ENCODE results near the gene SLC9A2. TPM values are rescaled to one million over a fixed set of nuclear protein-coding genes. Genes with fewer than 3 reads are reported as not detected.

The SLC9A2 gene
- total RNA-seq, 1 experiment from 2014 or later = 0.03 TPM

GRCh38 chr2:102717308-102718018, 98.1 kb downstream of the SLC9A2 start:
- no peak for DNase-seq
- no peak overlapping the region for H3K4me3 ChIP-seq (ENCODE audit: insufficient read depth, low read depth, low read length)
- H3K27me3 ChIP-seq (ENCODE audit: control insufficient read depth, insufficient read depth, low read length) = no peaks in the 10 kb centered on the region
- peaks cover 9% of the 10 kb centered on the region for H3K36me3 ChIP-seq (replicated peaks; ENCODE audit: control insufficient read depth, insufficient read depth, low read length)

- Histone ChIP-seq H3K4me3 (ENCODE audit: insufficient read depth, low read depth, low read length) (no peak overlapping the region), H3K27me3 (ENCODE audit: control insufficient read depth, insufficient read depth, low read length) (no peaks in the 10 kb centered on the region), H3K36me3 (replicated peaks; ENCODE audit: control insufficient read depth, insufficient read depth, low read length) (peaks cover 9% of the 10 kb centered on the region)
- no peak for DNase-seq
These were observed 99.3 kb downstream of the SLC9A2 start for GRCh38 chr2:102718387-102719316.

- no peaks in the 10 kb centered on the region for H3K27me3 ChIP-seq (ENCODE audit: control insufficient read depth, insufficient read depth, low read length)
- peaks cover 5% of the 10 kb centered on the region for H3K36me3 ChIP-seq (replicated peaks; ENCODE audit: control insufficient read depth, insufficient read depth, low read length)
- no peak for DNase-seq
- no peak overlapping the region for H3K4me3 ChIP-seq (ENCODE audit: insufficient read depth, low read depth, low read length)
These were observed 104.7 kb downstream of the SLC9A2 start for GRCh38 chr2:102724016-102724490.

GRCh38 chr2:102724553-102724952, 105.2 kb downstream of the SLC9A2 start:
- H3K27me3 ChIP-seq (ENCODE audit: control insufficient read depth, insufficient read depth, low read length) = no peaks in the 10 kb centered on the region
- H3K36me3 ChIP-seq (replicated peaks; ENCODE audit: control insufficient read depth, insufficient read depth, low read length) = peaks cover 5% of the 10 kb centered on the region

GRCh38 chr2:102726128-102727087, 107.1 kb downstream of the SLC9A2 start:
- Histone ChIP-seq H3K27me3 (ENCODE audit: control insufficient read depth, insufficient read depth, low read length) (no peaks in the 10 kb centered on the region), H3K4me3 (ENCODE audit: insufficient read depth, low read depth, low read length) (no peak overlapping the region), H3K36me3 (replicated peaks; ENCODE audit: control insufficient read depth, insufficient read depth, low read length) (peaks cover 7% of the 10 kb centered on the region)
- no peak for DNase-seq

More at GRCh38 chr2:102724553-102724952, 105.2 kb downstream of the SLC9A2 start:
- H3K4me3 ChIP-seq (ENCODE audit: insufficient read depth, low read depth, low read length) = no peak overlapping the region
- DNase-seq = no peak

GRCh38 chr2:102735416-102736109, 116.2 kb downstream of the SLC9A2 start:
- Histone ChIP-seq H3K27me3 (ENCODE audit: control insufficient read depth, insufficient read depth, low read length) (no peaks in the 10 kb centered on the region), H3K36me3 (replicated peaks; ENCODE audit: control insufficient read depth, insufficient read depth, low read length) (no peaks in the 10 kb centered on the region)

GRCh38 chr2:102736110-102736409, 116.7 kb downstream of the SLC9A2 start:
- Histone ChIP-seq H3K4me3 (ENCODE audit: insufficient read depth, low read depth, low read length) (peak overlapping the region; percentile 96), H3K27me3 (ENCODE audit: control insufficient read depth, insufficient read depth, low read length) (no peaks in the 10 kb centered on the region), H3K36me3 (replicated peaks; ENCODE audit: control insufficient read depth, insufficient read depth, low read length) (no peaks in the 10 kb centered on the region)
- peak; percentile 48 for DNase-seq

More at GRCh38 chr2:102735416-102736109, 116.2 kb downstream of the SLC9A2 start:
- peak overlapping the region; percentile 96 for H3K4me3 ChIP-seq (ENCODE audit: insufficient read depth, low read depth, low read length)
- no peak for DNase-seq

- DNase-seq = peak; percentile 94
- no peaks in the 10 kb centered on the region for H3K27me3 ChIP-seq (ENCODE audit: control insufficient read depth, insufficient read depth, low read length)
These were observed 117.4 kb downstream of the SLC9A2 start for GRCh38 chr2:102736410-102737409.

GRCh38 chr2:102737431-102737830, 118.1 kb downstream of the SLC9A2 start:
- H3K4me3 ChIP-seq (ENCODE audit: insufficient read depth, low read depth, low read length) = no peak overlapping the region
- no peaks in the 10 kb centered on the region for H3K27me3 ChIP-seq (ENCODE audit: control insufficient read depth, insufficient read depth, low read length)
- H3K36me3 ChIP-seq (replicated peaks; ENCODE audit: control insufficient read depth, insufficient read depth, low read length) = no peaks in the 10 kb centered on the region
- no peak for DNase-seq

More at GRCh38 chr2:102736410-102737409, 117.4 kb downstream of the SLC9A2 start:
- H3K36me3 ChIP-seq (replicated peaks; ENCODE audit: control insufficient read depth, insufficient read depth, low read length) = no peaks in the 10 kb centered on the region
- peak overlapping the region; percentile 96 for H3K4me3 ChIP-seq (ENCODE audit: insufficient read depth, low read depth, low read length)

- no peak overlapping the region for H3K4me3 ChIP-seq (ENCODE audit: insufficient read depth, low read depth, low read length)
- H3K27me3 ChIP-seq (ENCODE audit: control insufficient read depth, insufficient read depth, low read length) = no peaks in the 10 kb centered on the region
- no peak for DNase-seq
- no peaks in the 10 kb centered on the region for H3K36me3 ChIP-seq (replicated peaks; ENCODE audit: control insufficient read depth, insufficient read depth, low read length)
These were observed 123.9 kb downstream of the SLC9A2 start for GRCh38 chr2:102743259-102743658.

GRCh38 chr2:102748107-102748506, 128.8 kb downstream of the SLC9A2 start:
- no peak for DNase-seq
- Histone ChIP-seq H3K4me3 (ENCODE audit: insufficient read depth, low read depth, low read length) (no peak overlapping the region), H3K27me3 (ENCODE audit: control insufficient read depth, insufficient read depth, low read length) (no peaks in the 10 kb centered on the region), H3K36me3 (replicated peaks; ENCODE audit: control insufficient read depth, insufficient read depth, low read length) (no peaks in the 10 kb centered on the region)

- no peaks in the 10 kb centered on the region for H3K36me3 ChIP-seq (replicated peaks; ENCODE audit: control insufficient read depth, insufficient read depth, low read length)
- no peak for DNase-seq
- H3K4me3 ChIP-seq (ENCODE audit: insufficient read depth, low read depth, low read length) = no peak overlapping the region
- H3K27me3 ChIP-seq (ENCODE audit: control insufficient read depth, insufficient read depth, low read length) = no peaks in the 10 kb centered on the region
These were observed 130.6 kb downstream of the SLC9A2 start for GRCh38 chr2:102749938-102750337.
